SK-N-SH (cell line): ENCODE data around the gene FAM107B. TPM values are rescaled to one million over a fixed set of nuclear protein-coding genes. Genes with fewer than 3 reads are reported as not detected.

ENCODE experiments used
- CTCF ChIA-PET: fragments of 300-600, 350-600 bp; formaldehyde crosslinking; extraction: SDS; loops from one replicate; lab custom pipeline; 2021; lab: Yijun Ruan, JAX
- POLR2A ChIA-PET: fragments of 350-600 bp; sonication (Branson Sonifier 250); formaldehyde crosslinking; extraction: SDS; loops from one replicate; lab custom pipeline; 2020; ENCODE audit warnings: antibody characterized with exemption, inconsistent platforms; lab: Yijun Ruan, JAX
- DNase-seq: peaks from one replicate; pipeline ENCODE4 v3.0.0; 2012
- H2AFZ ChIP-seq: fragments of 200-600 bp; sonication (generic); 2 replicates; pipeline ENCODE4 v1.8.1; 2016; ENCODE audit warnings: antibody characterized with exemption, mild to moderate bottlenecking, low read depth
- H3F3A ChIP-seq: fragments of 200-600 bp; sonication (generic); replicated peaks from 2 replicates; pipeline ENCODE3; 2016; ENCODE audit warnings: antibody characterized with exemption, mild to moderate bottlenecking; ENCODE audit not compliant: insufficient read depth
- H3K27ac ChIP-seq, 2 experiments: fragments of 200-500 bp in 1 of 2; fragments of 200-600 bp in 1 of 2; sonication (Bioruptor generic) in 1 of 2; sonication (generic), shearing (Covaris generic) in 1 of 2; 2 replicates each; pipeline versions ENCODE4 v1.5.1 to v1.6.1; 2014 to 2016; ENCODE audit warnings: low read depth in 2 of 2, inconsistent platforms in 1 of 2, low read length in 1 of 2, mild to moderate bottlenecking in 1 of 2, mixed read lengths in 1 of 2
- H3K27me3 ChIP-seq: fragments of 200-600 bp; sonication (generic), shearing (Covaris generic); 2 replicates; pipeline ENCODE4 v1.6.1; 2016; ENCODE audit warnings: mixed run types; ENCODE audit not compliant: insufficient read depth
- H3K36me3 ChIP-seq, 2 experiments: fragments of 200-500 bp in 1 of 2; fragments of 200-600 bp in 1 of 2; sonication (Bioruptor generic) in 1 of 2; sonication (generic) in 1 of 2; replicated peaks in 1 of 2; 2 replicates each; pipeline versions ENCODE3 to v1.5.1; 2014 to 2016; ENCODE audit warnings: low read length in 1 of 2, mild to moderate bottlenecking in 1 of 2; ENCODE audit not compliant: insufficient read depth in 2 of 2, control insufficient read depth in 1 of 2
- H3K4me1 ChIP-seq, 2 experiments: fragments of 200-500 bp in 1 of 2; fragments of 200-600 bp in 1 of 2; sonication (Bioruptor generic) in 1 of 2; sonication (generic), shearing (Covaris generic) in 1 of 2; 2 replicates each; pipeline versions ENCODE4 v1.5.1 to v1.6.1; 2014 to 2016; ENCODE audit warnings: low read depth in 1 of 2, low read length in 1 of 2, mixed run types in 1 of 2; ENCODE audit not compliant: insufficient read depth in 2 of 2, control insufficient read depth in 1 of 2
- H3K4me2 ChIP-seq: fragments of 200-600 bp; sonication (generic), shearing (Covaris generic); 2 replicates; pipeline ENCODE4 v1.6.1; 2017; ENCODE audit warnings: mixed run types
- H3K4me3 ChIP-seq, 2 experiments: fragments of 200-500 bp in 1 of 2; fragments of 200-600 bp in 1 of 2; sonication (Bioruptor generic) in 1 of 2; sonication (generic), shearing (Covaris generic) in 1 of 2; 2 replicates each; pipeline versions ENCODE4 v1.5.1 to v1.8.1; 2014 to 2016; ENCODE audit warnings: low read depth in 2 of 2, inconsistent platforms in 1 of 2, low read length in 1 of 2, mild to moderate bottlenecking in 1 of 2, mixed read lengths in 1 of 2, moderate library complexity in 1 of 2
- H3K79me2 ChIP-seq: fragments of 200-600 bp; sonication (generic); 2 replicates; pipeline ENCODE4 v1.8.1; 2017; ENCODE audit warnings: mild to moderate bottlenecking; ENCODE audit not compliant: insufficient read depth
- H3K9ac ChIP-seq: fragments of 200-600 bp; sonication (generic); 2 replicates; pipeline ENCODE4 v1.6.1; 2017; ENCODE audit warnings: mixed run types
- H3K9me2 ChIP-seq: fragments of 200-600 bp; sonication (generic); 2 replicates; pipeline ENCODE4 v1.6.1; 2017; ENCODE audit warnings: mixed run types
- H3K9me3 ChIP-seq: fragments of 200-600 bp; sonication (generic); 2 replicates; pipeline ENCODE4 v1.6.1; 2017; ENCODE audit warnings: mixed run types, mild to moderate bottlenecking, moderate library complexity
- H4K20me1 ChIP-seq: fragments of 200-600 bp; sonication (generic); 2 replicates; pipeline ENCODE4 v1.6.1; 2017; ENCODE audit warnings: mild to moderate bottlenecking, mixed run types; ENCODE audit not compliant: insufficient read depth
- CHD2 ChIP-seq: fragments of 150-350 bp; IDR thresholded peaks from 2 replicates; pipeline ENCODE4 v1.6.1; 2018; ENCODE audit warnings: low read length; ENCODE audit not compliant: partially characterized antibody
- JUND ChIP-seq: IDR thresholded peaks from 2 replicates; pipeline ENCODE4 v1.4.0; 2012
- MXI1 ChIP-seq: IDR thresholded peaks from 2 replicates; pipeline ENCODE4 v1.6.1; 2012; ENCODE audit warnings: mild to moderate bottlenecking, low read depth, low read length, improper control_type of control experiment
- NRF1 ChIP-seq: IDR thresholded peaks from 2 replicates; pipeline ENCODE4 v1.6.1; 2012; ENCODE audit warnings: low read depth, mild to moderate bottlenecking, low read length
- PBX3 ChIP-seq: IDR thresholded peaks from 2 replicates; pipeline ENCODE4; 2012
- RCOR1 ChIP-seq: fragments of 150-350 bp; IDR thresholded peaks from 2 replicates; pipeline ENCODE4 v1.6.1; 2017; ENCODE audit warnings: antibody characterized with exemption, low read length
- RXRA ChIP-seq: IDR thresholded peaks from 2 replicates; pipeline ENCODE4 v1.4.0; 2012; ENCODE audit warnings: low read depth, mild to moderate bottlenecking, borderline replicate concordance
- TCF12 ChIP-seq: IDR thresholded peaks from 2 replicates; pipeline ENCODE4 v1.4.0; 2012
- WGBS: methylation state at CpG from one replicate; pipeline ENCODE4 v1.1.6; 2017; ENCODE audit warnings: low lambda C conversion rate; 5-methylcytosine and 5-hydroxymethylcytosine counted together
- polyA plus RNA-seq, 3 experiments: library from polyadenylated mRNA; depleted of rRNA; stranded (reverse); fragments of >200 nt; gene quantifications; 2 replicates each; pipeline ENCODE4 v1.2.3, GENCODE V29; 2012
- TF ChIP-seq, protein P1 (sequence below): IDR thresholded peaks from 2 replicates; pipeline ENCODE4 v1.4.0; 2012; ENCODE audit warnings: low read depth, borderline replicate concordance

The FAM107B gene
- polyA plus RNA-seq, 1 of the 3 experiments (the other 2 are of a cell fraction) = 1.0 TPM

DNA sequence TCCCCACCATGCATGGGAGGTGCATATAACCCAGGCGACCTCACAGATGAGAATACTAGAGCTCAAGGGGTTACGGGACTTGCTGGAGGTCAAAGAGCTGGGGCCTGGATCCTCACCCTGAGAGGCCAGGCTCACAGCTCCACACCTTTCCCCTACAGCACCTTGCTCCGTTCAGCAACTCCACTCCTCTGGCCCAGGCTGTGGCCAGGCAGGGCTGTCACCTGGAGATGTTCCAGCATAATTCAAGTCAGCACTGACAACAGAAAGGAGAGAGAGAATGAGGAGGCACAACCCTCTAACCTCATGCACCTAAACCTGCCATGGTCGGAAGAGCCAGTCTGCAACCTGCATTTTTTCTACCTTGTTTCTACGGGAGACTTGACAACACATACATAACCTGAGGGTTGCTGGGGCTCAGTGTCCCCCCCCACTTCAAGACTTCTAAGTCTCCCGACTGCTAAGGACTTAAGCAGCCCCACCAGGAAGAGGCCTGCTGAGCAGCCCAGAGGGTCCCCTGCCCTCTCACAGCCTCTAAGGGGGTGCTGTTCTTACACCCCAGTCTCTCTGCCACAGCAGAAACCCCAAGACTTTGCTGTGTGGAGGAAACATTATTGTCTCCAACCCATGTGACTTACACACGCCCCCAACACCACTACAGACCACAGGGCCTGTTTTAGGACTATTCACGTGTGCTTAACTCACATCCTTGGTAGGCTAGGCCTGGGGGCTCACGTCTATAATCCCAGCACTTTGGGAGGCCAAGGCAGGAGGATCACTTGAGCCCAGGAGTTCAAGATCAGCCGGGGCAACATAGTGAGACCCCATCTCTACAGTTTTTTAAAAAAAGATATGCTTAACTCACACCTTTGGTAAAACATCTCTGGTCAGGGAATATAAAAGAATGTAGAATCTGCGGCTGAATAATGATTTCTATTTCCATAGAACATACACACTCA is 175.6 kb downstream of the FAM107B start:
- DNase-seq = no peak
- Histone ChIP-seq H3K9me3 (no peaks in the 10 kb centered on the region), H3K4me2 (no peak overlapping the region), H3K27ac (no peak overlapping the region), H3K4me3 (no peak overlapping the region), H3K36me3 (no peaks in the 10 kb centered on the region), H3K27me3 (no peaks in the 10 kb centered on the region), H2AFZ (no peak overlapping the region), H3K9me2 (no peaks in the 10 kb centered on the region), H3K9ac (no peak overlapping the region), H4K20me1 (no peaks in the 10 kb centered on the region), H3F3A (no peaks in the 10 kb centered on the region), H3K79me2 (no peaks in the 10 kb centered on the region), H3K4me1 (peaks cover 0 to 8% of the 10 kb centered on the region in 2 experiments; a peak in 2 of 4 replicates)
- ChIA-PET POLR2A (no interaction called here), CTCF (interaction anchor here (1.2 kb wide), 1 partner anchor 224 kb away, joined by 4 read pairs; no protein-coding TSS in a partner anchor)
- no peak for TF ChIP-seq JUND
- 86% methylated on average over 10 of the region's 11 CpGs for WGBS

- ChIA-PET POLR2A (interaction anchor here (0.6 kb wide), 1 partner anchor 58 kb away, joined by 3 read pairs; no protein-coding TSS in a partner anchor), CTCF (interaction anchor here (0.5 to 0.9 kb wide), 3 partner anchors 21 to 1119 kb away, joined by 3 read pairs; no protein-coding TSS in a partner anchor)
- H3K4me3 ChIP-seq = no peak overlapping the region
- no peak overlapping the region for H3K9ac ChIP-seq
- no peak overlapping the region for H3K27ac ChIP-seq
- no peaks in the 10 kb centered on the region for H4K20me1 ChIP-seq
- DNase-seq = no peak
- no peak overlapping the region for H3K4me2 ChIP-seq
- H3K4me1 ChIP-seq = peaks cover 0 to 26% of the 10 kb centered on the region in 2 experiments; a peak in 2 of 4 replicates
- no peak overlapping the region for H2AFZ ChIP-seq
- no peak for TF ChIP-seq MXI1
- no peak for TF ChIP-seq RCOR1
- no peak for TF ChIP-seq RXRA
- no peak for TF ChIP-seq PBX3
- TF ChIP-seq CHD2 = no peak
- TF ChIP-seq TCF12 = no peak
- TF ChIP-seq NRF1 = no peak
- TF ChIP-seq, protein P1, sequence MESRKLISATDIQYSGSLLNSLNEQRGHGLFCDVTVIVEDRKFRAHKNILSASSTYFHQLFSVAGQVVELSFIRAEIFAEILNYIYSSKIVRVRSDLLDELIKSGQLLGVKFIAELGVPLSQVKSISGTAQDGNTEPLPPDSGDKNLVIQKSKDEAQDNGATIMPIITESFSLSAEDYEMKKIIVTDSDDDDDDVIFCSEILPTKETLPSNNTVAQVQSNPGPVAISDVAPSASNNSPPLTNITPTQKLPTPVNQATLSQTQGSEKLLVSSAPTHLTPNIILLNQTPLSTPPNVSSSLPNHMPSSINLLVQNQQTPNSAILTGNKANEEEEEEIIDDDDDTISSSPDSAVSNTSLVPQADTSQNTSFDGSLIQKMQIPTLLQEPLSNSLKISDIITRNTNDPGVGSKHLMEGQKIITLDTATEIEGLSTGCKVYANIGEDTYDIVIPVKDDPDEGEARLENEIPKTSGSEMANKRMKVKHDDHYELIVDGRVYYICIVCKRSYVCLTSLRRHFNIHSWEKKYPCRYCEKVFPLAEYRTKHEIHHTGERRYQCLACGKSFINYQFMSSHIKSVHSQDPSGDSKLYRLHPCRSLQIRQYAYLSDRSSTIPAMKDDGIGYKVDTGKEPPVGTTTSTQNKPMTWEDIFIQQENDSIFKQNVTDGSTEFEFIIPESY = no peak
- H3K9me2 ChIP-seq = no peaks in the 10 kb centered on the region
- no peaks in the 10 kb centered on the region for H3K36me3 ChIP-seq
- no peaks in the 10 kb centered on the region for H3K27me3 ChIP-seq
- no peaks in the 10 kb centered on the region for H3F3A ChIP-seq
- 92% methylated on average over 11 of the region's 11 CpGs for WGBS
- H3K79me2 ChIP-seq = no peaks in the 10 kb centered on the region
- no peaks in the 10 kb centered on the region for H3K9me3 ChIP-seq
Measured at GRCh38 chr10:14595526-14596182, 179.0 kb downstream of the FAM107B start.
